ENCODE results near the gene ATG13.
"Not testable (repeated sequence)": the region's sequence is repeated elsewhere in the genome, so short reads cannot be mapped to it uniquely, and the experiment has no call there.

Gene ATG13

DNA sequence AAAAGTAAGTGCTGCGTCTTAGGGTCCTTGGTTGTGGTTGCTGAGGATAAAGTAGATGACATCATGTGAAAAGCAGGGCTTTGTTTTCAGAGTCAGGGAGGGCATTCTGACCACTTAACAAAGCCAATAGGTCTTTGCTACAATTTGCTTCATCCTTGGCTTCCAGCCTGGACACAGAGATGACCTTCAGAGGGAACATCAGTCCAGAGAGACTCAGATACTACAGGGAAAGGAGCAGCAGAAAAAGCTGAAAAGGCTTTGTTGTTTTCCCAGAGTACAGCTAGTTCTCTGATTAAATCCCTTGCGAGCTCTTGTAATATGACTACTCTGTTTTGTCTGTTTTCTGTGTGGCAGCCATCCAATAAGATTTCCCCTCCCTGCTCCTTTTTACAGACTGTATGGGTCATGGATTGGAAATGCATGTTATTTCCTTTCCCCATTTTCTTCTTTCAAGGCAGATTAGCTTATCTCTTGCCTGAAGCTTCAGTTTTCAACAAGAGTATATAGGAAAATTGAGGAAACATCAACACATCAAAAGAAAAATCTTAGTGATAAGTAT is 31.9 kb downstream of the ATG13 start:
- DNase-seq = no peak

DNA sequence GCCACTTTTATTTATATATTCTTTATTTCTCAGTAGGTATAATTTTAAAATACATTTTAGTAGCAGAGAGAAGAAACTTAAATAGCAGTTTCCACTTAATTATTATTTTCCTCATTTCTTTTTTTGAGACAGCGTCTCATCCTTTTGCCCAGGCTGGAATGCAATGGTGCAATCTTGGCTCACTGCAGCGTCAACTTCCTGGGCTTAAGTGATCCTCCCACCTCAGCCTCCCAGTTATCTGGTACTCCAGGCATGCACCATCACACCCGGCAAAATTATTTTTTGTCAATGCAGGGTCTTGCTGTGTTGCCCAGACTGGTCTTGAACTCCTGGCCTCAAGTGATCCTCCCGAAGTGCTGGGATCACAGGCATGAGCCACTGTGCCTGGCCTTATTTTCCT is 38.3 kb downstream of the ATG13 start:
- DNase-seq = no peak

DNA sequence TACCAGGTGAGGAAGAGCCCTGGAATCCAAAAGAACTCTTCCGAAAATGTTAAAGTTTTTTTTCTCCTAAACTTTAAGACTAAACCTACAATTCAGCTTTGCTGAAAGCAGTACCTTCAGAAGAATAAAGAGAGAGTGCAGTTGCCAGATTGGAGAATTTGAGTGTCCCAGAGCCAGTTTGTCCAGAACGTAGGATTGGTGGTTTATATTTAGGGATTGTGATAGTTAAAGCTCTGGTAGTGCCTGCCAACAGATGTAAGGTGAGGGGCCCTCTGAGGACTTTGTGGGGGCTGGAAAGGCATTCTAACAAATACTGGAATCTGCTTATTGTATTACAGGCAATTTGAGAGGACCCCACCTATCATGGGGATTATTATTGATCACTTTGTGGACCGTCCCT is 39.8 kb downstream of the ATG13 start:
- no peak for DNase-seq

DNA sequence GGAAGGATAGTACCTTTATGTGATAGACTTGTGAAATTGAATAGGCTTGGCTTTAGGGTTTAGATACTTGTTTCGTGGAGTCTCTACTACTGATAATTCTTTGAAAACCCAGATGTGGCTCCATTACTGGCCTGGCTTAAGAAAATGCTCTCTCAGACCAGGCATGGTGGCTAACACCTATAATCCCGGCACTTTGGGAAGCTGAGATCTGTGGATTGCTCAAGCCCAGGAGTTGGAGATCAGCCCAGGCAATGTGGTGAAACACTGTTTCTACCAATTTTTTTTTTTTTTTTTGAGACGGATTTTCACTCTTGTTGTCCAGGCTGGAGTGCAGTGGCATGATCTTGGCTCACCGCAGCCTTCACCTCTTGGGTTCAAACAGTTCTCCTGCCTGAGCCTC is 40.9 kb downstream of the ATG13 start:
- no peak for DNase-seq

DNA sequence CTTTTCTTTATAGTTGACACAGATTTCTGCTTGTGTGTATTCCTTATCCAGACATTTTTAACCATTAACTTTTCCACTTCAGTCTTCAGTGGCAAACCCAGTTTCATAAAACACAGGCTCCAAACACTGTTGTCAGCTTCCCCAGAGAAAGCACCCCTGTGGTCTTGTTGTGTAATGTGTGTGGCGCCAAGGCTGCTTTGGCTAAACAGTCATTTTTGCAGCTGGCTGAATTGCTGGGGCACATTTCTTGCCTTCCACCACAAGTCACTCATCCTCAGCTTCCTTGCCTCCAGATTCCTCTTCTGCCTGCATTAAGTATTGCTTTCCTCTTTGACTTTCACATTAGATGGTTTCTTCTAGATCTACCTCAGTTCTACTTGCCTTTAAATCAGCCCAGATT is 42.6 kb downstream of the ATG13 start:
- no peak for DNase-seq

DNA sequence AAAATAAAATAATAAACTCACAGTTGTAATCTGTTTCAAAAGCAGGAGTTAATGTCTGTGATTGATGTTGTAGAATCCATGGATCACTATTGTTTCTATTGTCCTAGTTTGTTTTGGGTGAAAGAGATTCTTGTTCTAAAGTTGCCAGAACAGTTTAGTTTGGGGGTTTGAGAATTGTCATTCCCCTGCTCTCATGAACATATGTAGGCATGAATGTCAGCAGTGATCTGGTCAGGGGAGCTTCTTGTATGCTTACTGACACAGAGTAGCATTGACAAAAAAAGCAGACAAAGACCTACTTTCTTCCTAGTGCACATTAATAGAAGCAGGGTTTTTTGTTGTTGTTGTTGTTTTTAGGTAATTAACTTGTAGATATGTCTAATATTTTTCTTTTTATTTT is 44.5 kb downstream of the ATG13 start:
- no peak for DNase-seq

DNA sequence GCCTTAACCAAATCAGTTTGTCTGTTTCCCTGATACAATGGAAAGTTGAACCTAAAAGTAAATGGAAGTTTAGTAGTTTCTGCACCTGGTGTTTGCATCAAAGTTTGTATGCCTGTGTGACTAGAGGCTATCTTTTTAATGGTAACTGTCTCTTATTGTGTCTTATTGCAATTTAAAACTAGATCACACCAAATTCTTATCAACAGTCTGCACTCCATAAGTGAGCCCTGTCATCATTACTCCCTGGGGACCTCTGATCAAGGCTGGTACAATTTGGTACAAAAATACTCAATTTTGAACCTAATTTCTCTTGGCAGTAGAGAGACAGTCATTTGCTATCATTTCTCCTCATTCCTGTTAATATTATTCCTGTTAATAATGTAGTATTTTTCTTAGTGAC is 45.0 kb downstream of the ATG13 start:
- DNase-seq = no peak

DNA sequence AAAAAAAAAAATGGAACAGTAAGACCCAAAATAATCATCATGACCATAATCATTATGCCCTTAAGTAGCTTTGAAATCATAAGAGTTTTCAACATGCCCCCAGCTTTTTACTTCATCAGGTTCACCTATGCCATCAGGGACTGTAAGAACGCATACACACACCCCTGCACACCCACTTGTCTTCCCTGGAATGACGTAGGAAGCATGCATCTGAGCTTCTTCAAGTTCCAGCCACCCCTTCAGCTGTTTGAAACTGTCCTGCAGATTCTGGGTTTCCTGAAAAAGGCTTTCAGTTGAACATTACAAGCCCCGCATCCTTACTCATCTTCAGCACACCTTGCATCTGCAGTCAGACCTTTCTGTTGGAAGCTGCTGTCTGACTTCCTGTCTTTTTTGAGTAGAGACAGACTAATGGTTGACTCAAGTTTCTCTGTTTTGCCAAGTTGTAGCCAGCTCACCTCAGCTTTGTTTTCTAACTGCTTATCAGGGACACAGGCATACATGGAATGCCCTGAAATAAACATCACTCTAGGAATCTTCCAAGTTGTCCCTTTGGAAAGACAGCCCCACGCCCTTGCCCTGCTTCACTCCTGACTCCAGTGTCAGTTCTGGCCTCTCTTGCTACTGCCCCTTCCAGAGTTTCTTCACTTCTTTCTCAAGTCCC is 46.1 kb downstream of the ATG13 start:
- DNase-seq = no peak

DNA sequence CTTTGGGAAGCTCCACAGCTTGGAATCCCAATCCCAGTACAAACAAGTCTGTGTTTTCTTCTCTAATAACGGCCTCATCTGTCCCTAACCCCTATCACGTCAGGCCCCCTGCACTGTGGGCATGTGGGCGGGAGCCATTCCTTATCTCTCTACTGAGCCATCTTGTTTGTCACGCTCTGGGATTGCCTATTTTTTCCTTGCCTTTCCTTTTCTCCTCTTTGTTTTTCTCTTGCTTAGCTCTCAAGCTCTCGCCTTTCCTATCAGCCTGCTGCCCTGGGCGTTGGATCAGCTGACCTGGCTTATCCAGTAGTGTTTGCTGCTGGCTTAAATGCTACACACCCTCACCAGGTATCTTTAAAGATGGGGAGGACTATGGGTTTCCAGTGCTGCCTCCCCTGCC is 47.3 kb downstream of the ATG13 start:
- DNase-seq = no peak

DNA sequence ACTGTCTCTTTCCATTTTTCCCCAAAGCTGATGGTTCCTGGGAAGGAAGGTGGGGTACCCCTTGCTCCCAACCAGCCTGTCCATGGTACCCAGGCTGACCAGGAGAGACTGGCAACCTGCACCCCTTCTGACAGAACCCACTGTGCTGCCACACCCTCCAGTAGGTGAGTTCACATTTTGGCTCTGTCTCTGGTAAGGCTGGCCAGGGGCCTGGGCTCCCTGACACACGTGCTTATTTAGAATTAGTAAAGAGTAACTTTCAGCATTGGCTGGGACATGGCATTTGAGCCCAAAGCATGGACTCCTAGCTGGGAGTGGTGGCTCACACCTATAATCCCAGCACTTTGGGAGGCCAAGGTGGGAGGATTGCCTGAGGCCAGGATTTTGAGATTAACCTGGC is 48.0 kb downstream of the ATG13 start:
- DNase-seq = no peak

DNA sequence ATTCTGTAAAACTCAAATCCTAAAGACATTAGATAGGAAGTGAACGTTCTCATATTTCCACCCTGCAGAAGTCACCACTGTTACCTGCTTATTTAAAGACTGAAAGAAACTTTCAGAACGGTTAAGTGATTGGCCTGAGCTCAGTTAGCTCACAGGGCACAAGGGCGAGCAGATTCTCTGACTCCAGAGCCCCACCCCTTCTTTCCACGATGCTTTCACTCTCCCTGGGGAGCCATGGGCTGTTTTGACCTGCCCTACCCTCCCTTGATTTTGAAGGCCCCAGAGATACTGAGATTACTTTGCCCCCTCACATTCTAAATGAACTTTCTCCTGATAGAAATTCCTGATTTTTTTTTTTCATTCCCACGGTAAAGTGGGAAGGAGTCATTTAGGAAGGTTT is 49.2 kb downstream of the ATG13 start:
- no peak for DNase-seq

DNA sequence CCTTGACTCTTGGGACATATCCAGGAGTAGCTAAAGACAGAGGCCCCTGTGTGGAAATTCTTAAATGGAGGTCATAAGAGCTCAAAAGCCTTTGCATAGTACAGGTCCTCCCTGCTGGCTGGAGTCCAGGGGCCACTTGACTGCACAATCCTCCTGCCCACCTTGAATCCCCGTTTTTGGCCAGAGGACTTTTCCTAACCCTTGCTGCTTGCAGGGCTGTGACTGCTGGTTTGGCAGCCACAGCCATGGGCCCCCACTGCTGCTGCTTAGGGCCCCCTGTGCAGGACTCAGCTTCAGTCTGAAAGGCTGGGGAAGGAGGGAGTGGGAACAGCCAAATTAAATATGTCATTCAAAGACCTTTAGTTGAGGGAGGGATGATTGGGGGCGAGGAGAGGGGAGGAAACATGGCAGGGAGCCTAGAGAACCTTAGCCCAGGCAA is 49.7 kb downstream of the ATG13 start:
- no peak for DNase-seq

DNA sequence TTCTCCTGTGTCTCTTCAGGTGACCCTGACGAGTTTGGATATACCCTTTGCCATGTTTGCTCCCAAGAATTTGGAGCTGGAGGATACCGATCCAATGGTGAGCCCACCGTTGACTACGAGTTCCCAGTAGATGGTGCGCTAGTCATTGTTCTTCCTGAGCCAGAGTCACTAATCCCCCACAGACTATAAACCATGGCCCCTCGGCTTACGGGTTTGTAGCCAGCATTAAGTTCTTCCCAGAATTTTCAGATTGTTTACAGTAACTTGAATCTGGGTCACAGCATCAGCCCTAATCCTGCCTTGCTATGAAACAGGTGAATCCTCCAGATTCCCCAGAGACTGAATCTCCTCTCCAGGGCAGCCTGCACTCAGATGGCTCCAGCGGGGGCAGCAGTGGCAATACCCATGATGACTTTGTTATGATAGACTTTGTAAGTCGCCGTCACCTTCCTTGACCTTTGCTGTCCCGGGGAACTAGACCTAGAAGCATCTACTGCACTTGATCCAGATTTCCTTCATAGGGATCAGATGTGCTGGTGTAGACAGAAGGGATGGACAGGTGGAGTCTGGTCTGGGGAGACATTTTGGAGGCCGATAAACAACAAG is 51.2 kb downstream of the ATG13 start:
- no peak for DNase-seq

DNA sequence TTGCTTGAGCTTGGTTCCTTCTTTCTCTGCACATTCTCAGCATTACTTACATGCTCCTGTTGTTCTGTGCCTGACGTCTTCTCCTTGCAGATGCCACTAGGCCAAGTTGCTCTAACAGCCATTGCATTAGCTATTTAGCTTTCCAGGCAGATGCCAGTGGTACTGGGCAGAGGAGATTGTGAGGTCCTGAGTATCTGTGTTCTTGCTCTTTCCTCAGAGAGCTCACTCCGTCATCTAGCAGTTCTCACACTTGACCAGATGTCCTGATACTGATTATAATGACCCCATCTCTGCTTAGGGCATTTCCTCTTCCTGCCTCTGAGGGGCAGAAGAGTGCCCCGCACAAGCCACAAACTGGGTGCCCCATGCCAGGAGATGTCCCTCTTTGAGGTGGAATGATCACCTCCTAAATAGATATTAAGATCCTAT is 52.4 kb downstream of the ATG13 start:
- no peak for DNase-seq

DNA sequence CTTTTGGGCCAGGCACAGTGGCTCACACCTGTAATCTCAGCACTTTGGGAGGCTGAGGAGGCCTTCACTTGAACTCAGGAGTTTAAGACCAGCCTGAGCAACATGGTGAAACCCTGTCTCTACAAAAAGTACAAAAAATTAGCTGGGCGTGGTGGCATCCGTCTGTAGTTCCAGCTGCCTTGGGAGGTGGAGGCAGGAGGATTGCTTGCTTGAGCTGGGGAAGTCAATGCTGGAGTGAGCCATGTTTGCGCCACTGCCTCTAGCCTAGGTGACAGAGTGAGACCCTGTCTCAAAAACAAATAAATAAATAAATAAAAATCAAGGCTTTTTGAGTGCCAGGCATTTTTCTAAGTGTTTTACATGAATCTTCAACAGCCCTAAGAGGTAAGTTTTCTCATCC is 53.2 kb downstream of the ATG13 start:
- DNase-seq = not testable (repeated sequence)

DNA sequence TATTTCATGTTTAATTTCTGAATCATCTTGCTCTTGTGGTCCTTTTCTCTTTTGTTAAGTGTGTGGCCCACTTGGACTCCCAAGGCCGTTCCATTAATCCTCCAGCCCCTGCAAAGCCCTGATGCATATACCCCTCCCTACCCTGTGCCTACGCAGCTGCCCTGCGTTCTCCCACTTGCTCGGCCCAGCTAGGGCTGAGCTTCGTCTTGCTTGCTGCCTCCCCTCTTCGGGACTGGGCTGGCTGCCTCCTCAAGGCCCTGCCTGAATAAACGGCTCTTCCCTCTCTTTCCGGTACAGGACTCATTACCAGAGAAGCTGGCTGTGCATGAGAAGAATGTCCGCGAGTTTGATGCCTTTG is 54.6 kb downstream of the ATG13 start:
- DNase-seq = no peak

DNA sequence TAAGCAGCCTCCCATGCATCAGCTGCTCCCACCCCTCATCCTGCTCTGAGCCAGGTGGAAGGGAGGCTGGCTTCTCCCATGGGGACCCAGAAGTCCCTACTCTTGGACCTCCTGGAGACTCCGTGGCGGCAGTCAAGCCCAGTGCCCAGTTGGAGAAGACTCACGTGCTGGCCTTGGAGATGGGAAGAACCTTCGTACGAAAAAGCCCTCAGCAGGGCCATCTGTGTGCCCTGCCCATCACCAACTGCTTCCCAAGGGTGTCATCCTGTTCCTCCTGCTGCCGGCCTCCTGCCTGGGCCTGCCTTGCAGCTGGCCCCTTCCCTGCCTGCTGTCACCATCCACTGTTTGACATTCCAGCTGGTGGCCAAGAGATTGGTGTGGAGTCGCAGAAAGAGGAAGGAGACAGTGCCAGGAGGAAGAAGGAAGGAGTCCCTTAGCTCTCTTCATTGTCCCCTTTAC is 55.1 kb downstream of the ATG13 start:
- no peak for DNase-seq

DNA sequence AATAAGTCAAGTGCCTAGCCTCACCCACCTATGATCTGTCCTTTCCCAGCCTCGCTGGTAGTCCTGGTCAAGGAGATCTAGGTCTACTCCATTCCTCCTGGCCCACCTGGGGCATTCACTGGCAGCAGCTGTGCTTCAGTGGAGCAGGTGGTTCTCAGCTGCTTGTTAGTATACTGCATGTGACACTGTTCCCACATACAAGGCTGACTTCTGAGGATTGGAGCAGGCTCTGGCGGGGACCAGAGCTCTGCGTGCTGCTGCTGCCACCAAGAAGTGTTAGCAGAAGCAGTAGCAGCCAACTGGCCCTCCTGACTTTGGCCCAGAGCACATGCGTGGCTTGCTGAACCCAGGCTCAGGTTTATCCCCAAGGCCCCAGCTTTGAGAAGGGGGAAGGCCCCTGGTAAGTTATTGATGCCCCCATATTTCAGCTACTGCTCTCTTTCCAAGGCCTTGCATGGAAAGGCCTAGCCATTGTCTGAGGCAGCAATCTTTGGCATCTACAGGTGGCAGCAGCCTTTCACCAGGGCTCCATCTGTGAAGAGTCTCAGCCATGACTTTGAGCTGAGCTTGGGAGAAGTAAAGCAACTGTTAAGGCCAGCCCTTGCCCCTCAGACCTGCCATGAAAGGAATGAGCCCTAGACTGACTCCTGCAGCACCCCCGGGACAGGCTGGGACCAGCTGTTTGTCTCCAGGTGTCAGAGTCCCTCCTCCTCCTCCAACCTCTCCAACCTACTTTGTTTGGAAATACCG is 56.5 kb downstream of the ATG13 start:
- DNase-seq = no peak

DNA sequence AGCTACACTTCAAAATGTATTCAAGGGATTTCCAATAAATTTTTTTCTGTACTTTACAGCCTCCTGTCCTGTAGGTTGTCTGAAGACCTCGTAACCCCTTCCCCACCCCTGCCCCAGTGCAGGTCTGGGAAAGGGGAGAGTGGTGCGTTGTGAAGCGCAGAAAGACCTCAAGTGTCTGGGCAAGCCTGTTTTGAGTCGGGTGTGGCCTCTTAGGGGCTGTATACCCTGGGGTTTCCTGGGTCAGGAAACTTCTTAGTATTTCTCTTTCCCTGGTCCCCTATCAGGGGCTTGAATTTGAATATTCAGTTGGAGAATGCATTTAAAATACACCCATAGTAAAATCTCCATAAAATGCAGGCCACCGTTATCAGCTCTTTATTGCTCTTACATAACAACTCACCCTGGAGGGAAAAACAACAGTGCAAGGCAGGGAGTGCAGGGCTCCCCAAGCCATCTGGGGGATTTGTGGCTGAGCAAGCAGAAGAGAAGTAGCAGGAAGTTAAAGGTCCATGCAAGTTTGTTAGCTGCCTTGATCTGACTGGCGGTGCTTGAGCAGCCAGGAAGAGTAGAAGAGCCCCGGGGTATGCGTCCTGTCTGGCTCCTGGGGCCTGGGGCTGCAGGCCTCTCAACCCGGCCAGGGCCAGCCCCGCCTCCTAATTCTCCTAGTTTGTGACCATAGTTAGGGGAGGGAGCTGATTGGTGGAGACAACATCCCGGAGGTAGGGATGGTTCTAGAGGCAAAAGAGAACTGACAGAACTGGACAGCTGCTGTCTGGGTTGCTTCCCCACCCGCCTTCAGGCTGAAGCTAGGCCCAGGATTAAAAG is 57.3 kb downstream of the ATG13 start:
- no peak for DNase-seq

DNA sequence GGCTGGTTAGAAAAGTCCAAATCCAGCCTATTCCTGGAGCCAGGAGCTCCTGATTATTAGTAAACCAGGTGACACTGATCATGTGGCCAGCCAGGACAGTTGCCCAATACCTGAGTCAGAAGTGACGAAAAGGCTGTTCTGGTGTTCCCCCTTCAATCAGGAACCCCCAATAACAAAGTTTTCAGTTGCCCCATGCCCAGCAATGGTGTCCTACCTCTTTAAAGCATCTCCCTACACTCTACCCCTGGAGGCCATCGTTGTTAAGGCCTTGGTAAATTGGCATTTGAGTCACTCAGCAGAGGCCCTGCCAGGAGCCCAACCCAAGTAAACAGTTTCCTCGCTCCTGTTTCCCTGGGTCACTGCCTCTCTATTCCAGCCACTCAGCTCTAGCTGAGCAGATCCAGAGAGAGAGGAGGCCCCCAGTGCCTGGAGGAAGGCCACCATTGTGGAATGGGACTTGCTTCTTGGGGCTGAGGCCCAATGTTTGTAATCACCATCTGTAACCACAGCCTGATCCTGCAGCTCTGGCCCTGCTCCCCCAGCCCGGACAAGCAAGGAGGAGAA is 58.0 kb downstream of the ATG13 start:
- DNase-seq = no peak

DNA sequence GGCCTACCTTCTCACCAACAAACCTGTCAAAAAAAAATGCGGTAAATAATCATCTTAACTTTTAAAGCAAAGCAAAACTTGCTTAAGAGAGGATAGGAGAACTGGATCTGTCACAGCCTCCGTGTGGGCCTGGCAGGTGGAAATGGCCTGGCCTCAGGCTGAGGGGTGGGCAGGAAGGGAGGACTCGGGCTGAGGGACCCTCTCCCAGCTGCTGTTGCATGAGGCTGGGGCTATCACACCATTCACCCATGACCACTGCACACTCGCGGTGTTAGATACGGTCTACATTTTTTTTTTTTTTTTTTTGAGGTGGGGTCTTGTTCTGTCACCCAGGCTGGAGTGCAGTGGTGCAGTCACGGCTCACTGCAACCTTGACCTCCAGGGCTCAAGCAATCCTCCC is 58.6 kb downstream of the ATG13 start:
- no peak for DNase-seq

DNA sequence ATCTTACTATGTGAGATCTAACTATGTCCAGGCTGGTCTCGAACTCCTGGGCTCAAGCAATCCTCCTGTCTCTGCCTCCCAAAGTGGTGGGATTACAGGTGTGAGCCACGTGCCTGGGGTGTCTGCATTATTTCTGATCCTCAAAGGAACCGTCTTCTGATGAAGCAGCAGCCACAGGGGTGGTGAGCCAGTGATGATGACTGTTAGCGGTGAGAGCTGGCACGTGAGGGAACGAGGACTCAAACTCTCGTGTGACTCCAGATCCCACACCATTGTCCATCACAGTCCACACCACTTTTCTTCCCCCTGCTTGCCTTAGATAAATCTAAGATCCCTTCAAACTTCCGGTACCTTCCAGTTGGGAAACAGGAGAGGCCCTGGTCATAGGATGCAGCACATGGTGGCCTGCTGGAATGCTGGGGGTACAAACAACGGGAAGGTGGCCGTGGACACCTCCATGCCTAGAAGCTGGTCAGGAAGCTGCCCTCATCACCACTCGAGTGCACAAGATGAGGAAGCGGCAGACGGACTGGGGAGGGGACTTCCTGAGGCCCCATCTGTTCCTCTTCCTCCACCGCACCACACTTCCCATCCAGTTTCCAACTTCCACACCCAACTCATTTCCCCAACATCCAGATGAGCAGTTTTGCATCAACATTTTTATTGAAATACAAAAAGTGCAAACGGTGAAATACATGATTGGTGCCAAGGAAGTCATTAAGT is 59.2 kb downstream of the ATG13 start:
- no peak for DNase-seq
